Adrenal gland (tissue), 5 donors: ENCODE measurements around the gene SETSIP.

Source experiments
- POLR2A ChIP-seq, 2 donors: fragments of 450-650 bp; IDR thresholded peaks; one replicate each; pipeline ENCODE4 v1.6.1; 2017; ENCODE audit warnings: antibody characterized with exemption in 2 of 2, mild to moderate bottlenecking in 2 of 2, moderate library complexity in 1 of 2
- TF ChIP-seq, protein P1 (sequence below), 6 experiments: fragments of 450-650 bp in 4 of 6; fragments of 200-600 bp in 2 of 6; sonication (generic) in 1 of 6; IDR thresholded peaks; 1 replicate in 5 of 6; 2 replicates in 1 of 6; pipeline versions ENCODE4 v1.5.1 to v1.8.0; 2016 to 2021; ENCODE audit warnings: antibody characterized with exemption in 6 of 6, mild to moderate bottlenecking in 2 of 6, moderate library complexity in 1 of 6
- donor health status: DM: no; HTN: no; CAD: no.

DNA sequence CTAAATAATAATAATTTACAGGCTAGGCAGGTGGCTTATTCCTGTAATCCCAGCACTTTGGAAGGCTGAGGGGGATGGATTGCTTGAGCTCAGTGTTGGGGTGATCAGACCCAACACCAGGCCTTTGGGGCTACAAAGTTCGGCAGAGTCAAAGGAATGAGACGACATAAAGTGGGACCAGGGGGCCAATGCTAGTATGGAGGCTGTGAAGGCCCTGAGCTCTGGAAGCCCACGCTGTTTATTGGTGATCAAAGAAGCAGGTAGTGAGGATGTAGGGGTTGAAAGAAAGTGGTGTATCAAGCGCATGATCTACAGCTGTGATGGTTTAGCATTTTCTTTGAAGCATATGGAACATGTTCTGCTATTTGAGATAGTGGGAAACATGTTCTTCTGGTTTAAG, 10.5 kb upstream of the SETSIP start:
- TF ChIP-seq, protein P1, sequence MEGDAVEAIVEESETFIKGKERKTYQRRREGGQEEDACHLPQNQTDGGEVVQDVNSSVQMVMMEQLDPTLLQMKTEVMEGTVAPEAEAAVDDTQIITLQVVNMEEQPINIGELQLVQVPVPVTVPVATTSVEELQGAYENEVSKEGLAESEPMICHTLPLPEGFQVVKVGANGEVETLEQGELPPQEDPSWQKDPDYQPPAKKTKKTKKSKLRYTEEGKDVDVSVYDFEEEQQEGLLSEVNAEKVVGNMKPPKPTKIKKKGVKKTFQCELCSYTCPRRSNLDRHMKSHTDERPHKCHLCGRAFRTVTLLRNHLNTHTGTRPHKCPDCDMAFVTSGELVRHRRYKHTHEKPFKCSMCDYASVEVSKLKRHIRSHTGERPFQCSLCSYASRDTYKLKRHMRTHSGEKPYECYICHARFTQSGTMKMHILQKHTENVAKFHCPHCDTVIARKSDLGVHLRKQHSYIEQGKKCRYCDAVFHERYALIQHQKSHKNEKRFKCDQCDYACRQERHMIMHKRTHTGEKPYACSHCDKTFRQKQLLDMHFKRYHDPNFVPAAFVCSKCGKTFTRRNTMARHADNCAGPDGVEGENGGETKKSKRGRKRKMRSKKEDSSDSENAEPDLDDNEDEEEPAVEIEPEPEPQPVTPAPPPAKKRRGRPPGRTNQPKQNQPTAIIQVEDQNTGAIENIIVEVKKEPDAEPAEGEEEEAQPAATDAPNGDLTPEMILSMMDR (IDR thresholded peaks at IDR 0.05): no peak
- TF ChIP-seq POLR2A (IDR thresholded peaks at IDR 0.05): no peak
